PC-9 (cell line): ENCODE measurements around the gene COX4I1. TPM values are rescaled to one million over a fixed set of nuclear protein-coding genes. Genes with fewer than 3 reads are reported as not detected.

Source experiments
- BruUV-seq: library from RNA; stranded (reverse); fragments of 400-500 nt; replicated peaks from 2 replicates; lab custom pipeline; 2021; lab: Mats Ljungman, UMichigan
- CTCF ChIA-PET: fragments of 300-600 bp; sonication (Branson Sonifier 250); formaldehyde crosslinking; loops from one replicate; lab custom pipeline; 2022; ENCODE audit warnings: antibody characterized with exemption; lab: Charles Lee
- POLR2A ChIA-PET: fragments of 300-600 bp; sonication (Branson Sonifier 250); formaldehyde crosslinking; loops from one replicate; lab custom pipeline; 2022; ENCODE audit warnings: antibody characterized with exemption; ENCODE audit not compliant: unreplicated experiment; lab: Charles Lee
- DNase-seq, 2 experiments: peaks; one replicate each; pipeline versions ENCODE4 v3.0.0 to v3.0.0-alpha.2; 2015 to 2022; ENCODE audit warnings: mixed read lengths in 1 of 2
- H2AFZ ChIP-seq: fragments of 200-600 bp; sonication (generic); 2 replicates; pipeline ENCODE4 v1.8.1; 2017; ENCODE audit warnings: antibody characterized with exemption
- H3F3A ChIP-seq: fragments of 200-600 bp; sonication (generic); 2 replicates; pipeline ENCODE4 v1.8.1; 2017; ENCODE audit warnings: antibody characterized with exemption, mild to moderate bottlenecking, low read depth; ENCODE audit not compliant: insufficient read depth
- H3K27ac ChIP-seq: fragments of 200-600 bp; sonication (generic); 2 replicates; pipeline ENCODE4 v1.6.1; 2016; ENCODE audit warnings: mixed run types
- H3K27me3 ChIP-seq: fragments of 200-600 bp; sonication (generic); 2 replicates; pipeline ENCODE4 v1.6.1; 2016; ENCODE audit warnings: low read depth, mixed run types; ENCODE audit not compliant: insufficient read depth
- H3K36me3 ChIP-seq: fragments of 200-600 bp; sonication (generic); 2 replicates; pipeline ENCODE4 v1.6.1; 2016; ENCODE audit warnings: low read depth, mixed run types
- H3K4me1 ChIP-seq: fragments of 200-600 bp; sonication (generic); replicated peaks from 2 replicates; pipeline ENCODE4 v1.6.1; 2016; ENCODE audit warnings: mixed run types; ENCODE audit not compliant: insufficient read depth
- H3K4me2 ChIP-seq: fragments of 200-600 bp; sonication (generic); 2 replicates; pipeline ENCODE4 v1.6.1; 2017; ENCODE audit warnings: mixed run types
- H3K4me3 ChIP-seq: fragments of 200-600 bp; sonication (generic); 2 replicates; pipeline ENCODE4 v1.6.1; 2016; ENCODE audit warnings: mixed run types
- H3K79me2 ChIP-seq: fragments of 200-600 bp; sonication (generic); 2 replicates; pipeline ENCODE4 v1.6.1; 2017; ENCODE audit warnings: low read depth, mixed run types
- H3K9me2 ChIP-seq: fragments of 200-600 bp; sonication (generic); 2 replicates; pipeline ENCODE4 v1.8.1; 2017; ENCODE audit warnings: mild to moderate bottlenecking; ENCODE audit not compliant: insufficient read depth
- H3K9me3 ChIP-seq: fragments of 200-600 bp; sonication (generic); 2 replicates; pipeline ENCODE4 v1.8.1; 2016; ENCODE audit warnings: low read depth; ENCODE audit not compliant: insufficient read depth
- H4K20me1 ChIP-seq: fragments of 200-600 bp; sonication (generic); 2 replicates; pipeline ENCODE4 v1.8.1; 2017; ENCODE audit not compliant: insufficient read depth
- CTCF ChIP-seq: fragments of 200-600 bp; sonication (generic); conservative IDR thresholded peaks from 2 replicates; pipeline ENCODE4 v1.6.1; 2017; ENCODE audit warnings: mixed run types, antibody characterized with exemption, mild to moderate bottlenecking, moderate library complexity
- EZH2 ChIP-seq: fragments of 200-600 bp; sonication (generic); IDR thresholded peaks from 2 replicates; pipeline ENCODE4 v1.8.0; 2017; ENCODE audit warnings: antibody characterized with exemption, low read depth
- intact Hi-C: fragments of 100-400 bp; cut with micrococcal nuclease; formaldehyde crosslinking; loops from one replicate; pipeline ENCODE4 v1.10.0; 2022; ENCODE audit not compliant: unreplicated experiment
- total RNA-seq: library from RNA; stranded (reverse); gene quantifications from 2 replicates; pipeline ENCODE4 v1.2.3, GENCODE V29; 2021

COX4I1 gene
- total RNA-seq, 1 experiment from 2014 or later, result 468 TPM

DNA sequence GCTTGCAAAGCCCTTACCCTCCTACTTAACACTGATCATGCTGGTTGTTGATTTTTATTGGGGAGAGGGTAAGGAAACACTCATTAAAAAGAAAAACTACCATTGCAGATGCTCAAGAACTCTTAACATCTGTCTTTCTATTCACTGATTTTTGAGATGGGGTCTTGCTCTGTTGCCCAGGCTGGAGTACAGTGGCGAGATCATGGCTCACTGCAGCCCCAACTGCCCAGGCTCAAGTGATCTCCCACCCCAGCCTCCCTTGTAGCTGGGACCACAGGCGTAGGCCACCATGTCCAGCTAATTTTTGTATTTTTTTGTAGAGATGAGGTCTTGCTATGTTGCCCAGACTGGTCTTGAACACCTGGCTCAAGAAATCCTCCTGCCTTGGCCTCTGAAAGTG, 14.7 kb upstream of the COX4I1 start:
- TF ChIP-seq CTCF (no peak), EZH2 (no peak)
- peaks cover 26% of the 10 kb centered on the region for H3K36me3 ChIP-seq
- intact Hi-C loops, result no loop called here
- H4K20me1 ChIP-seq, result peaks cover 36% of the 10 kb centered on the region
- no peak overlapping the region for H3K27ac ChIP-seq
- ChIA-PET CTCF (no interaction called here), POLR2A (no interaction called here)
- H3F3A ChIP-seq, result peaks cover 9% of the 10 kb centered on the region; the same call in 1 of the 2 replicates
- H3K4me2 ChIP-seq, result no peak overlapping the region
- no peaks in the 10 kb centered on the region for H3K9me2 ChIP-seq
- no peaks in the 10 kb centered on the region for H3K27me3 ChIP-seq
- BruUV-seq, result no TSS peak
- peaks cover 8% of the 10 kb centered on the region; the same call in 1 of the 2 replicates for H3K79me2 ChIP-seq
- no peaks in the 10 kb centered on the region for H3K9me3 ChIP-seq
- no peak for DNase-seq
- H3K4me3 ChIP-seq, result no peak overlapping the region
- H2AFZ ChIP-seq, result no peak overlapping the region
- H3K4me1 ChIP-seq, result no peaks in the 10 kb centered on the region

DNA sequence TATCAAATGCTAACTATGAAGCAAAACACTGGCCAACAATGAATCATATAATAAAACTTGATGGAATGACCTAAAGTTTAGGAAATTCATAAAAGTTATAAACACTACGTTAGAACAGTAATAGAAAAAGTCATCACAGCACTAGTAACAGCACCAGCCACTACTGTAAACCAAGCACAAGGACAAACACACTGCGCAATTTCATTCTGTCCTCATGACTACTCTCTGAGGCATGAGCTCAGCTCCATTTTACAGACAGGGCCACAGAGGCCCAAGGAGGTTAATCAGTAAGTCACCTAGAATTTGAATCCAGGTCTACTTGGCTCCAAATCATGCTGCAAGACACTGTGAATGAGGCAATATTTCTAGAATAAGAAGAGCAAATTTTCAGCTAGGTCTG, 13.6 kb upstream of the COX4I1 start:
- no peaks in the 10 kb centered on the region for H3K27me3 ChIP-seq
- H3K4me3 ChIP-seq, result no peak overlapping the region
- ChIA-PET CTCF (no interaction called here), POLR2A (no interaction called here)
- no TSS peak for BruUV-seq
- 0 out of 2 replicates have a peak, but pooled peaks cover 2% of the 10 kb centered on the region for H3F3A ChIP-seq
- no peaks in the 10 kb centered on the region for H3K4me1 ChIP-seq
- no peak overlapping the region for H3K4me2 ChIP-seq
- intact Hi-C loops, result no loop called here
- no peak overlapping the region for H2AFZ ChIP-seq
- DNase-seq, result no peak
- no peaks in the 10 kb centered on the region for H3K9me3 ChIP-seq
- H3K27ac ChIP-seq, result no peak overlapping the region
- peaks cover 13% of the 10 kb centered on the region; the same call in 1 of the 2 replicates for H3K79me2 ChIP-seq
- H4K20me1 ChIP-seq, result peaks cover 46% of the 10 kb centered on the region
- no peaks in the 10 kb centered on the region for H3K9me2 ChIP-seq
- H3K36me3 ChIP-seq, result peaks cover 20% of the 10 kb centered on the region
- TF ChIP-seq EZH2 (no peak), CTCF (no peak)

DNA sequence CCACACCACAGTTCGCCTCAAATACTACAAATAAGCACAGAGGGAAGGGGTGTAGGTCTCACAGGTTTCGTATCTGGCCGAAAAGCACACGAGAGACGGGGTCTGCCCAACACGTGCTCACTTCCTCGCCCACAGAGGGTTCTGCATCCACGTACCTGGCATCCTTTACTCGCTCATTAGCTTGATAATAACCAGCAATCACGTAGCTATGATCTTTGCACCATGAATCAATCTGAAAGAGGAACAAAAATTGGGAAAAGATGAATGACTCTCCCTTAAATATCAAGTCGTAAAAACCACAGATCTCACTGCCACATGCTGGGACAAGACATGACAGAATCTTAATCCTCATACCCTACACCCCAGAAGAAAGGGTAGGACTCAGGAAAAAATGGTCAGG, 10.7 kb upstream of the COX4I1 start:
- ChIA-PET CTCF (no interaction called here), POLR2A (no interaction called here)
- Histone ChIP-seq H3K4me2 (no peak overlapping the region), H3K27ac (no peak overlapping the region), H4K20me1 (peaks cover 41% of the 10 kb centered on the region), H2AFZ (no peak overlapping the region), H3K27me3 (no peaks in the 10 kb centered on the region), H3K4me3 (no peak overlapping the region), H3F3A (no peaks in the 10 kb centered on the region), H3K9me2 (no peaks in the 10 kb centered on the region), H3K4me1 (no peaks in the 10 kb centered on the region), H3K79me2 (peaks cover 41% of the 10 kb centered on the region), H3K9me3 (no peaks in the 10 kb centered on the region), H3K36me3 (peaks cover 24% of the 10 kb centered on the region)
- TF ChIP-seq EZH2 (no peak), CTCF (no peak)
- no TSS peak for BruUV-seq
- no peak for DNase-seq
- intact Hi-C loops, result no loop called here
